Measurements from ENCODE around the gene SH3GL3.

GRCh38 chr15:83398626-83399025, 48.5 kb upstream of the SH3GL3 start:
- TF ChIP-seq SUZ12 (IDR thresholded peaks at IDR 0.05; ENCODE audit: extremely low read depth, insufficient read depth, insufficient read length) (no peak), ZNF274 (IDR thresholded peaks at IDR 0.05; ENCODE audit: low read depth, low read length) (no peak)

Measured in NT2/D1 (cell line).